NCI-H1417 treated with DMSO at 0.1 percent for 48 hours (cell line): ENCODE measurements around the gene NBEA.
A peak's percentile ranks its signal among the peaks of the same experiment; 100 is the strongest.
"Not testable (repeated sequence)": the region's sequence is repeated elsewhere in the genome, so short reads cannot be mapped to it uniquely, and the experiment has no call there.

Experiments
- DNase-seq: peaks from one replicate; lab custom pipeline; 2025; lab: John Stamatoyannopoulos, UW

The NBEA gene

DNA sequence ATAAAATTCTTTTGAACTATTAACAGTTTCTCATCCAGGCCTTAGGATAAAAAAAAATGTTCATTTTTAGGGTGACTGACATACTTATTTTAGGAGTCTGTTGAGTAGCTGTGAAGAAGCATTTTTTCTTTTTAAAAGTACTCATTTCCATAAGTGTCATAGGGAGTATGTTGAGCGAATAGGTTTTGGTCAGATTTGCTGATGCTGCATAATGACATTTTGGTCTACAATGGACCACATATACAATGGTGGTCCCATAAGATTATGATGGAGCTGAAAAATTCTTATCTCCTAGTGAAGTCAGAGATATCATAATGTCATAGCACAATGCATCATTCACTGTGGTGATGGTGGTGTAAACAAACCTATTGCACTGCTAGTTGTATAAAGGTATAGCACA lies 17.4 kb downstream of the NBEA start:
- DNase-seq: no peak

DNA sequence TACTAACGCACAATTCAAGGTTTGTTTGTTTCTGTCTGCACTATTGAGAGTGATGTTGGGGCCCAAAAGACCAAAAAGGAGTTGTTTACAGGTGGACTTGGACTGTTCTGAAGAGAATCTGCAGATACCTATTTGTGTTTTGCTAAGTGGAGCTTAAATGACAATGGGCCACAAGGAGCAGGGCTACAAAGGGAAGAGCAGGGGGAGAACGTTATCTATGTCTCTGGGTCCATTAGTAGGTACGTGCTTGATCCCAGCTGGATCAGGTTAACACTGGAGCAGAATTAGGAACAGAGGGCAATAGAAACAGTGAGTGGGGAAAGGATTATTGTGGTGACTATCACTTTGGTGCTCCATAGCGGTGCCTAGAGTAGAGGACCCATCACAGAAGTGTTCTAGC lies 22.5 kb downstream of the NBEA start:
- DNase-seq: no peak

DNA sequence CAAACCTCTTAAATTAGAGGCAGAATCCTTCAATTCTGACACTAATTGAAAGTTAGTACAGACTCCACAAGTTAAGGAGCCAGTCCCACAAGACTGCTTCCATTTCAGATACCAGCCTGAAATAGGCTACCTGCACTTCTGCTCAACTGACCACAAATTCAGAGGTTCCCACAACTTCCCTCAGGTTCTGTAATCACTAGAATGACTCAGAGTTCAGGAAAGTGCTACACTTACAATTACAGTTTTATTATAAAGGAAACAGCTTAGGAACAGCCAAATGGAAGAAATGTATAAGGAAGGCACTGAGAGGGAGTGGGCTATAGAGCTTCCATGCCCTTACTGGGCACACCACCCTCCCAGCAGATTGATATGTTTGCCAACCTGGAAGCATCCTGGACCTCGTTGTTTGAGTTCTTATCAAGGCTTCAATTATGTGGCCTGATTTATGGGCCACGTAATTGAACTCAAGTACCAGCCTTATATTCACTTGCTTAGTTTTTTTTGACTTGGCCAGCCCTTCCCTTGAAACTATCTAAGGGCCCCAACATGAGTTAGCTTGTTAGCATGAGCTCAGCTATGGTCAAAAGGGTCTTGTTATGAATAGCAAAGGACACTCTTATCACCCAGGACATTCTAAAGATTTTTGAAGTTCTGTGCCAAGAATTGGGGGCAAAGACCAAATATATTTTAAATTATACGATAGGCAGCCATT lies 25.9 kb downstream of the NBEA start:
- DNase-seq: peak; percentile 28

DNA sequence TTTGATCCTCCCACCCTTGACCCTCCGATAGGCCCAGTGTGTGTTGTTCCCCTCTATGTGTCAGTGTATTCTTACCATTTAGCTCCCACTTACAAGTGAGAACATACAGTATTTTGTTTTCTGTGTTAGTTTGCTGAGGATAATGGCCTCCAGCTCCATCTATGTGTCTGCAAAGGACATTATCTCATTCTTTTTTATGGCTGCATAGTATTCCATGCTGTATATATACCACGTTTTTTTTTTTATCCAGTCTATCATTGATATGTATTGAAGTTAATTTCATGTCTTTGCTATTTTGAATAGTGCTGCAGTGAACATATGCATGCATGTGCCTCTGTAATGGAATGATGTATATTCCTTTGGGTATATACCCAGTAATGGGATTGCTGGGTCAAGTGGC lies 27.5 kb downstream of the NBEA start:
- not testable (repeated sequence) for DNase-seq

DNA sequence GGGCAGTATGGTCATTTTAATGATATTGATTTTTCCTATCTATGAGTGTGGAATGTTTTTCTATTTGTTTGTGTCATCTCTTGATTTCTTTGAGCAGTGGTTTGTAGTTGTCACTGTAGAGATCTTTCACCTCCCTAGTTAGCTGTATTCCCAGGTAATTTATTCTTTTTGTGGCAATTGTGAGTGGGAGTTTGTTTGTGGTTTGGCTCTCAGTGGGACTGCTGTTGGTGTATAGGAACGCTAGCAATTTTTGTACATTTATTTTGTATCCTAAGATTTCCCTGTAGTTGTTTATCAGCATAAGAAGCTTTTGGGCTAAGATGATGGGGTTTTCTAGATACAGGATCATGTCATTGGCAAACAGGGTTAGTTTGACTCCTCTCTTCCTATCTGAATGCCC lies 28.9 kb downstream of the NBEA start:
- no peak for DNase-seq

DNA sequence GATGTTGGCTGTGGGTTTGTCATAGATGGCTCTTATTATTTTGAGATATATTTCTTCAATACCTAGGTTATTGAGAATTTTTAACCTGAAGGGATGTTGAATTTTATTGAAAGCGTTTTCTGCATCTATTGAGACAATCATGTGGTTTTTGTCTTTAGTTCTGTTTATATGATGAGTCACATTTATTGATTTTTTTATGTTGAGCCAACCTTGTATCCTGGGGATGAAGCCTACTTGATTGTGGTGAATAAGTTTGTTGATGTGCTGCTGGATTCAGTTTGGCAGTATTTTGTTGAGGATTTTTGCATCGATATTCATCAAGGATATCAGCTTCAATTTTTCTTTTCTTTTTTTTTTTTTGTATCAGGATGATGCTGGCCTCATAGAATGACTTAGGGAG lies 29.4 kb downstream of the NBEA start:
- DNase-seq: no peak

DNA sequence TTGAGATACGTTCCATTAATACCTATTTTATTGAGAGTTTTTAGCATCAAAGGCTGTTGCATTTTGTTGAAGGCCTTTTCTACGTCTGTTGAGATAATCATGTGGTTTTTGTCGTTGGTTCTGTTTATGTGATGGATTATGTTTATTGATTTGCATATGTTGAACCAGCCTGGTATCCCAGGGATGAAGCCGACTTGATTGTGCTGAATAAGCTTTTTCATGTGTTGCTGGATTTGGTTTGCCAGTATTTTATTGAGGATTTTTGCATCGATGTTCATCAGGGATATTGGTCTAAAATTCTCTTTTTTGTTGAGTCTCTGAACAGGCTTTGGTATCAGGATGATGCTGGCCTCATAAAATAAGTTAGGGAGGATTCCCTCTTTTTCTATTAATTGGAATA lies 43.1 kb downstream of the NBEA start:
- DNase-seq: not testable (repeated sequence)

DNA sequence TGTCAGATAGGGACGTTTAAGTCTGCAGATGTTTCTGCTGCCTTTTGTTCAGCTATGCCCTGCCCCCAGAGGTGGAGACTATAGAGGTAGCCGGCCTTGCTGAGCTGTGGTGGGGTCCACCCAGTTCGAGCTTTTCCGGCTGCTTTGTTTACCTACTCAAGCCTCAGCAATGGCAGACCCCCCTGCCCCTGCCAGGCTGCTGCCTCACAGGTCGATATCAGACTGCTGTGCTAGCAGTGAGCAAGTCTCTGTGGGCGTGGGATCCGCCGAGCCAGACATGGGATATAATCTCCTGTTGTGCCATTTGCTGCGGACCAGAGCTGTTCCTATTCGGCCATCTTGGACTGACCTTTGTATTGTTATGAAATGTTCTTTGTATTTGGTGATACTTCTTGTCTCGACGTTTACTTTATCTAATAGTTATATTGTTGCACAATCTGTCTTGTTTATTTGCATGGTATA lies 46.3 kb downstream of the NBEA start:
- no peak for DNase-seq

DNA sequence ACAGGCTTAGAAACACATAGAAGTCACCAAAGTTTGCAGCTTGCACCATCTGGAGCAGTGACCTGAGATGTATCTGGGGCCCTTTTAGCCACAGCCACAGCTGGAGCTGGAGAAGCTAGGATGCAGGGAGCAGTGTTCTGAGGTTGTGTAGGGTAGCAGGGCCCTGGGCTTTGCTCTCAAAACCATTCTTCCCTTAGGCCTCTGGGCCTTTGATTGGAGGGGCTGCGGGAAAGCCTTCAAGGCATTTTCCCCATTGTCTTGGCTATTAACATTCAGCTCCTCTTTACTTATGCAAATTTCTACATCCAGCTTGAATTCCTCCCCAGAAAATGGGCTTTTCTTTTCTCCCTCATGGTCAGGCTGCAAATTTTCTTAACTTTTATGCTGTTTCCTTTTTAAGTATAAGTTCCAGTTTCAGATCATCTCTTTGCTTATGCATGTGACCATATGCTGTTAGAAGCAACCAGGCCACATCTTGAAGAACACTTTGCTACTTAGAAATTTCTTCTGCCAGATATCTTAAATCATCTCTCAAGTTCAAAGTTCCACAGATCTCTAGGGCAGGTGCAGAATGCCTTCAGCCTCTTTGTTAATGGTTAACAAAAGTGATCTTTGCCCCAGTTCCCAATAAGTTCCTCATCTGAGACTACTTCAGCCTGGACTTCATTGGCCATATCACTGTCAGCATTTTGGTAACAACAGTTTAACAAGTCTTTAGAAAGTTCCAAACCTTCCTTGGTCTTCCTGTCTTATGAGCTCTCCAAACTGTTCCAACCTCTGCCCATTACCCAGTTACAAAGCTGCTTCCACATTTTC lies 48.5 kb downstream of the NBEA start:
- DNase-seq: no peak

DNA sequence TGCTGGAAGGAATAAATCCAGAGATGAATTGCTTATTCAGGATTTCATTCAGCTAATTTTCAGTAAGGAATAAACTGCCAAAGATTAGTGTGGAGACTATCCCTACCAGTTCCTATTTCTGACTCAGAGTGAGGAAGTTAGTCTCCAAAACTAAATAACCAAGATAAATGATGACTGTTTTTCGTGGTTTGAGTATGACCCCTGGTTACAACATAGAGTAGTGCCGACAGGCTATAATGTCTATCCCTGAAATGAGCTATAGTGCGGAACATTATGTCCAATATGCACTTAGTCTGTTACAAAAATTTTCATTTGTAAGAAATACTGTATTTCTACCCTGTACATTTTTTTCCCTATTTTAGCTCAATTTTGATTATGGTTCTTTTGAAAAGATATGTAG lies 51.4 kb downstream of the NBEA start:
- no peak for DNase-seq

DNA sequence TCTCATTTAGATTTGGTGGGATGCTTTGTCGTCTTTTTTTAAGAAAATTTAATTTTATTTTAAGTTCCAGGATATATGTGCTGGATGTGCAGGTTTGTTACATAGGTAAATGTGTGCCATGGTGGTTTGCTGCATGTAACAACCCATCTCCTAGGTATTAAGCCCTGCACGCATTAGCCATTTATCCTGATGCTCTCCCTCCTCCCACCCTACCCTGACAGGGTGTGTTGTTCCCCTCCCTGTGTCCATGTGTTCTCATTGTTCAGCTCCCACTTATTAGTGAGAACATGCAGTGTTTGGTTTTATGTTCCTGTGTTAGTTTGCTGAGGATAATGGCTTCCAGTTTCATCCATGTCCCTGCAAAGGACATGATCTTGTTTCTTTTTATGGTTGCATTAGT lies 61.7 kb downstream of the NBEA start:
- DNase-seq: not testable (repeated sequence)

DNA sequence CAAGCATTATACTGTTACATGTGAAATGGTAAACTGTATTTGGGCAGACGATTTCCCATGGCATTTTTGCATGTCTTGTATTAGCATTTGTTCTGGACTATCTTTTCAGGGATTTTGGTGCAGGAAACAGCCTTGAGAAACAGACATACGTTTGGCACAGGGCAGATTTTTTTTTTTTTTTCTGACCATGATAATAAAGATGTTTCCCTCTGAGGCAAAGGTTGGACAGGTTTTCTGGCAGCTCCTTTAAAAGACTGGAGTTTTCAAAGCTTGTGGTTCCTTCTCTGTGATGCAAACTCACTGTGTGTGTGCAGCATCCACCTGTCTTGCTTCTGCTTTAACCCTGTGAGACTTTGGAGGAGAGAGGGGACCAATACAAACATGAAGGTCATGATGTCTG lies 63.0 kb downstream of the NBEA start:
- DNase-seq: no peak

DNA sequence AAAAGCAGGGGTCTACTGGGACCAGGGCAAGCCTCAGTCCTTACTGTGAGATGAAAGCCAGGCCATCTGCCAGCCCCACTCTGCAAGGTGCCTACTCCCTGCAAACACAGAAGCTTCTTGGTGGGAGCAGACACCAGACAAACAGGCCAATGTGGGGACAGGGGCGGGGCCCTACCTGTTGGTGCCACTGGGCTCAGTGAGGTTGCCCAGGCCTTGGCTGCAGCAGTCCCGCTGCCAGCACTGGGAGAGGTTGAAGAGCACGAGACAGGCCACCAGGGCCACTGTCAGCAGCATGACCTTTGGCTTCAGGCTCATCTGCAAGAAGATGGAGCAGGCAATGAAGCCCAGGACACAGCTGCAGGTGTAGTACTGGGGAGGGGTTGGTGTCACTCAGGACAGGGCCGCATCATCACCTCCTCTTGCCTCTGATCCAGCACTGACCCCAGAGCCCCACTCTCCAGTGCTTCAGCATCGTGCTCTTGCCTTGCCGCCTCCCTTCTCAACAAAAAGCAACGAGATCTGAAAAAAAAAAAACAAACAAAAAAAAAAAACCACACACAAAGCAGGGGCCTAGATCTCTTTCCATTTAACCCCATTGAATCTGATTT lies 72.6 kb downstream of the NBEA start:
- DNase-seq: no peak

DNA sequence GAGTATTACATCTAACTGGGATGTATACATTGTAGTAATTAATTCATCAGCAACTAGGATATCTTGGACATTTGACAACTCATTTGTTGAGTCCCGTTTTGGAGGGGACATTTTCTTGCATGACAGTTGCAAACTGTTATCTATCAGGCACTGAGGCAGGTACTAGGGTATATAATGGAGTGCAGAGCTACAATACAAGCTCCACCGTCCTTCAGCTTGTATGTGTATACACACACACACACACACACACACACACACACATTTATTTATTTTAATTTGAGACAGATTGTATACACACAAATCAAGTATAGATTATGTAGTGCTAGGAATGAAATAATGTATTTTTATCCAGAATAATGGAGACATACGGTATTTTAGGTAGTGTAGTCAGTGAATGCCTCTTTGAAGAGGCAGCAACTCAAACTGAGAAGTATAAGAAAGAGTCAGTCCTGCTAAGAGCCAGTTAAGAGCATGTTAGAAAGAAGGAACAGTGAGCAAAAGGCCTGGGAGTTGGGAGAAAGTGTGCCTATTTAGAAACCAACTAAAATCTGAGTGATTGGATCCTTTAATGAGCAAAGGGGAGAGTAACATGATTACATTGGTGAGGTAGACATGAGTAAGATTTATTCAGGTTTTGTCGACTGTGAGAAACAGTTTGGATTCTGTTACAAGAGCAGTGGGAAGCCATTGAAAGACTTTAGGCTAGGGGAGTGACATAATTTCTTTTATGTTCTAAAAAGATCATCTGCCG lies 74.5 kb downstream of the NBEA start:
- no peak for DNase-seq

DNA sequence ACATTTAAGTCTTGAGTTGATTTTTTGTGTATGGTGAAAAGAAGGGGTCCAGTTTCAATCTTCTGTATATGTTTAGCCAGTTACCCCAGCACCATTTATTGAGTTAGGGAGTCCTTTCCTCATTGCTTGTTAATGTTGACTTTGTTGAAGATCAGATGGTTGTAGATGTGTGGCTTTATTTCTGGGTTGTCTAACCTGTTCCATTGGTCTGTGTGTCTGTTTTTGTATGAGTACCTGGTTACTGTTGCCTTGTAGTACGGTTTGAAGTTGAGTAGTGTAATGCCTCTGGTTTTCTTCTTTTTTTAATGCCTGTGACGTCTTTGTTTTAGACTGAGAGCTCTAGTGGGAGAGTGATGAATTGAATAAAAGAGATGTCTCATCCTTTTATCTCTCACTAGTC lies 83.2 kb downstream of the NBEA start:
- no peak for DNase-seq

DNA sequence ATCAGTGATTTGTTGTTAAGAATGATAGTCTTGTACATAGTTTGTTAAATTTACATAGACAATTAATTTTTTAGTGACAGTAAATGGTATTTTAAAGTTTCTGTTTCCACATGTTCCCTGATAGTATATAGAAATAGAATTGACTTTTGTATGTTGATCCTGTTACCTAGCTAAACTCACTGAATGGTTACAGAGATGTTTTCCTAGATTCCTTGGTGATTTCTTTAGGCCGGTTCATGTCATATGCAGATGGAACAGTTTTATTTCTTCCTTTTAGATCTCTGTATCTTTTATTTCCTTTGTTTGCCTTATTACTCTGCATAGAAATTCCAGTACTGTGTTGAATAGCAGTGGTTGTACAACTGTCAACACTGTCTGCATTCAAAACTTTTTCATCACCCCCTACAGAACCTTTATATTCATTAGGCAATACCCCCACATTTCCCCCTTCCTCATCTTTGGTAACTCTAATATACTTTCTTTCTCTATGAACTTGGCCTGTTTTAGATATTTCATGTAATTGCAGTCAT lies 86.3 kb downstream of the NBEA start:
- no peak for DNase-seq

DNA sequence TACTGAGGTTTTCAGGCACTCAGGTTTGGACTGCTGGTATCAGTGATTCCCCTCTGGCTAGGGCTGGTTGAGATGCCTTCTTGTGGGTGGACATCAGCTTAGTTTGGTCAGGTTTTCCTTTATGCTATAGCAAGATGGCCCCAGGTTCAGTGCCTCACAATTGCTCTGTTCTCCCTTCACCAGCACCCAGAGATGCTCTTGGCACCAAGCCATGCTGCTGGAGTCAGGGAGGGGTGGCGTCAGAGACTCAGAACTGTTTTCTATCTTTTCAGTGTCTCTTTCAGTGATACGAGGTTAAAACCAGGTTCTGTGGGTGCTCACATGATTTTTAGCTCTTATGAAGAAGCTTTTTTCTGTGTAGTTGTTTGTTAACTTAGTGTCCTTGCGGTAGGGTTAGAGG lies 96.9 kb downstream of the NBEA start:
- DNase-seq: no peak

DNA sequence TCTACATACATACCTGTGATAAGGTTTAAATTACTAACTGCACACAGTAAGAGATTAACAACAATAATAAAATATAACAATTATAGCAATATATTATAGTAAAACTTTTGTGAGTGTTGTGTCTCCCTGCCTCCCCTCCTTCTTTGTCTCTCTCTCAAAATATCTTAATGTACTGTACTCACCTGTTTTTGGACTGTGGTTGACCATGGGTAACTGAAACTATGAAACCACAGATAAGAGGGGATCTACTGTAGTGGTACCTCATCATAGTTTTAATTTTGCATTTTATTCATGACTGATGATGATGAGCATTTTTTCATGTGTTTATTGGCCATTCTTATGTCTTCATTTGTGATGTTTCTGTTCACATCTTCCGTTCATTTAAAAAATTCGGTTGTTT lies 104.5 kb downstream of the NBEA start:
- DNase-seq: no peak

DNA sequence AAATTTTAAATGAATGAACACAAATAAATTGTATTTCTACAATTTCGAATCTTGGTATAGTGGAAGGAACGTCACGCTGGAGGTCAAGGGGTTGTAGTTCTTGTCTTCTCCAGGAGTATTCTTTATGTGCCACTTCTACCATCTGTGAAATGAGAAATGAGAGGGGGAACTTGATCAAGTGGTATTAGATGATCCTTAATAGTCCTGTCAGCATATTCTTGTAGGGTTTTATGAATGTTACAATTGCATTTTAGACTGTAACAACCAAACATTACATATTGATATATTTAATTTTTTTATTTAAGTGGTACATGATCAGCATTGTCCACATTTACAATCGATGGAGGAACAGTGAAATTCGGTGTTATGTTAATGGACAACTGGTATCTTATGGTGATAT lies 113.6 kb downstream of the NBEA start:
- DNase-seq: no peak

DNA sequence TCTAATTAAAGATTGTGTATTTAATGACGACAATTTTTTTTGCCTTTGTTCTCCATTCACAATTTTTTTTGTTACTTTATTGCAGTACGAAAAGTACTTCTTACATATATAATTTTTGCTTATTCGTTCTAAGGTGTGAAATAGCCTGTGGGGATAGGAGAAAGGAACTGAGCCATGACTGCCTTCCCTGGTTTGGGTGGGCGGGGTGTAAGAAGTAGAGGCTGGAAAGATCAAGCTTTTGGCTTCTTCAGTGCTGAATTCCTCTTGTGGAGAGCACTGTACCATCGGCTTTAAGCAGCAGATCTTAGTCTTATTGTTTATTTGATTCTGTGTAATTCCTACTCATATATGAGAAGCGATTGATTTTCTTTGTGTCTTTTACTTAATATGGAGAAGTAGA lies 115.8 kb downstream of the NBEA start:
- no peak for DNase-seq

DNA sequence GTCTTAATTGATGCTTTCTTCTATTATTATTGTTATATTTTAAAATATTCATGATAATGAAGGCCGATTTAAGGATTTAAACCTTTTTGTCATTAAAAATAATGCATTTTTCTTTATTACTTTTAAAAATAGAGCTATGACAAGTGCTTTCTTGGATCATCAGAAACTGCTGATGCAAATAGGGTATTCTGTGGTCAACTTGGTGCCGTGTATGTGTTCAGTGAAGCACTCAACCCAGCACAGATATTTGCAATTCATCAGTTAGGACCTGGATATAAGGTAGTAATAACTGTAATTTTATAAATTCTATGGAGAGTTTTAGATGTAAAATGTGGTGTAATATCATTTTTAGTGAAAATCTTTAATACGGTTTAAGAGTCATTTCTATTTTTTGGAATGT lies 116.5 kb downstream of the NBEA start:
- DNase-seq: not testable (repeated sequence)

DNA sequence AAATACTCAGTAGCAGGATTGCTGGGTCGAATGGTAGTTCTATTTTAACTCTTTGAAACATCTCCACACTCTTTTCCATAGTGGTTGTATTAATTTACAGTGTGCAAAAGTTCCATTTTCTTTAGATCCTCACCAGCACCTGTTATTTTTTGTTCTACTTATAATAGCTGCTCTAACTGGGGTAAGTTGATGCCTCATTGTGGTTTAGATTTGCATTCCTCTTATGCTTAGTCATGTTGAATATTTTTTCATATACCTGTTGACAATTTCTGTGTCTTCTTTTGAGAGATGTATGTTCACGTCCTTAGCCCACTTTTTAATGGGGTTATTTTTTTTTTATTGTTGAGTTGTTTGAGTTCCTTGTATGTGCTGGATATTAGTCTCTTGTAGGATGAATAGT lies 144.6 kb downstream of the NBEA start:
- DNase-seq: no peak
